Mesothelial cell of epicardium (in vitro differentiated cells): ENCODE data around the gene SACM1L. TPM values are rescaled to one million over a fixed set of nuclear protein-coding genes. Genes with fewer than 3 reads are reported as not detected.
"Not testable (repeated sequence)": the region's sequence is repeated elsewhere in the genome, so short reads cannot be mapped to it uniquely, and the experiment has no call there.

Source experiments
- DNase-seq, 2 experiments: peaks; one replicate each; pipeline ENCODE4 v3.0.0; 2021; ENCODE audit warnings: low spot score in 2 of 2; ENCODE audit not compliant: unreplicated experiment in 2 of 2
- H3K27ac Mint-ChIP-seq: 2 replicates; pipeline ENCODE4 v1.8.0; 2021; ENCODE audit warnings: mixed read lengths
- H3K27me3 Mint-ChIP-seq: 2 replicates; pipeline ENCODE4 v1.8.0; 2021; ENCODE audit warnings: low read depth, mixed read lengths
- H3K36me3 Mint-ChIP-seq: 2 replicates; pipeline ENCODE4 v1.8.0; 2021; ENCODE audit warnings: mixed read lengths
- H3K4me1 Mint-ChIP-seq: 2 replicates; pipeline ENCODE4 v1.8.0; 2021; ENCODE audit warnings: mixed read lengths
- H3K4me3 Mint-ChIP-seq: 2 replicates; pipeline ENCODE4 v1.8.0; 2021; ENCODE audit warnings: mild to moderate bottlenecking, moderate library complexity, mixed read lengths
- H3K9me3 Mint-ChIP-seq: 2 replicates; pipeline ENCODE4 v1.8.0; 2021; ENCODE audit warnings: mixed read lengths
- CTCF ChIP-seq: fragments of 200-600 bp; sonication (generic); IDR thresholded peaks from one replicate; pipeline ENCODE4 v1.5.0; 2021; ENCODE audit warnings: antibody characterized with exemption; ENCODE audit not compliant: unreplicated experiment
- total RNA-seq: library from RNA; stranded (reverse); gene quantifications from 3 replicates; pipeline ENCODE4 v1.2.1, GENCODE V29; 2021

SACM1L gene
- total RNA-seq, 1 donor from 2014 or later: 51.8 TPM

GRCh38 chr3:45756055-45756454 lies 66.9 kb downstream of the SACM1L start:
- H3K4me1 Mint-ChIP-seq: peaks cover 6% of the 10 kb centered on the region
- no peak for TF ChIP-seq CTCF
- H3K4me3 Mint-ChIP-seq: no peak overlapping the region
- no peak for DNase-seq
- no peaks in the 10 kb centered on the region for H3K27me3 Mint-ChIP-seq
- H3K9me3 Mint-ChIP-seq: no peaks in the 10 kb centered on the region
- no peak overlapping the region for H3K27ac Mint-ChIP-seq
- H3K36me3 Mint-ChIP-seq: no peaks in the 10 kb centered on the region

GRCh38 chr3:45757141-45757540 lies 67.9 kb downstream of the SACM1L start:
- not testable (repeated sequence) for H3K9me3 Mint-ChIP-seq, H3K27me3 Mint-ChIP-seq, H3K27ac Mint-ChIP-seq, H3K4me3 Mint-ChIP-seq, DNase-seq, H3K36me3 Mint-ChIP-seq, H3K4me1 Mint-ChIP-seq

- Mint-ChIP-seq H3K9me3 (no peaks in the 10 kb centered on the region), H3K36me3 (no peaks in the 10 kb centered on the region), H3K4me1 (peaks cover 6% of the 10 kb centered on the region), H3K4me3 (no peak overlapping the region), H3K27me3 (no peaks in the 10 kb centered on the region), H3K27ac (no peak overlapping the region)
- DNase-seq: no peak
- TF ChIP-seq CTCF: no peak
Measured at GRCh38 chr3:45758871-45759270, 69.7 kb downstream of the SACM1L start.

GRCh38 chr3:45759851-45760250 lies 70.7 kb downstream of the SACM1L start:
- Mint-ChIP-seq H3K27ac (no peak overlapping the region), H3K36me3 (no peaks in the 10 kb centered on the region), H3K4me1 (peaks cover 6% of the 10 kb centered on the region), H3K4me3 (no peak overlapping the region), H3K9me3 (no peaks in the 10 kb centered on the region), H3K27me3 (no peaks in the 10 kb centered on the region)
- no peak for TF ChIP-seq CTCF
- DNase-seq: no peak

GRCh38 chr3:45760878-45761711 lies 71.9 kb downstream of the SACM1L start:
- no peak for DNase-seq
- no peaks in the 10 kb centered on the region for H3K36me3 Mint-ChIP-seq
- TF ChIP-seq CTCF: peak; percentile 64
- H3K4me3 Mint-ChIP-seq: no peak overlapping the region
- no peaks in the 10 kb centered on the region for H3K9me3 Mint-ChIP-seq
- H3K27ac Mint-ChIP-seq: no peak overlapping the region
- peaks cover 6% of the 10 kb centered on the region for H3K4me1 Mint-ChIP-seq
- H3K27me3 Mint-ChIP-seq: peaks cover 5% of the 10 kb centered on the region

- DNase-seq: no peak
- H3K27ac Mint-ChIP-seq: no peak overlapping the region
- H3K9me3 Mint-ChIP-seq: no peaks in the 10 kb centered on the region
- peaks cover 4% of the 10 kb centered on the region for H3K4me1 Mint-ChIP-seq
- TF ChIP-seq CTCF: no peak
- no peaks in the 10 kb centered on the region for H3K36me3 Mint-ChIP-seq
- H3K4me3 Mint-ChIP-seq: no peak overlapping the region
- H3K27me3 Mint-ChIP-seq: peaks cover 6% of the 10 kb centered on the region
Measured at GRCh38 chr3:45761831-45762230, 72.6 kb downstream of the SACM1L start.
